DMS114 treated with DMSO at 0.1 percent for 48 hours (cell line): Measurements from ENCODE around the gene KRTAP4-9.
"Not testable (repeated sequence)": the region's sequence is repeated elsewhere in the genome, so short reads cannot be mapped to it uniquely, and the experiment has no call there.

Source experiments
- DNase-seq: peaks from one replicate; lab custom pipeline; 2025; ENCODE audit not compliant: unreplicated experiment; lab: John Stamatoyannopoulos, UW

KRTAP4-9 gene

GRCh38 chr17:41126412-41126811, 21.2 kb downstream of the KRTAP4-9 start:
- no peak for DNase-seq

- DNase-seq: no peak
Observed at GRCh38 chr17:41127371-41127770, 22.2 kb downstream of the KRTAP4-9 start.

GRCh38 chr17:41131979-41132378, 26.8 kb downstream of the KRTAP4-9 start:
- DNase-seq: no peak

GRCh38 chr17:41133880-41134735, 28.9 kb downstream of the KRTAP4-9 start:
- DNase-seq: no peak

GRCh38 chr17:41139865-41140264, 34.7 kb downstream of the KRTAP4-9 start:
- not testable (repeated sequence) for DNase-seq

GRCh38 chr17:41140360-41141131, 35.4 kb downstream of the KRTAP4-9 start, which contains the start of gene KRTAP4-6:
Gene KRTAP4-6 (minus strand): TSS chr17:41140544. CDS start chr17:41140487, 57 bp downstream.
- DNase-seq: no peak

GRCh38 chr17:41141361-41141760, 36.2 kb downstream of the KRTAP4-9 start:
- no peak for DNase-seq

GRCh38 chr17:41144846-41145245, 39.7 kb downstream of the KRTAP4-9 start:
- no peak for DNase-seq

GRCh38 chr17:41145261-41145660, 40.1 kb downstream of the KRTAP4-9 start:
- no peak for DNase-seq

- no peak for DNase-seq
Observed at GRCh38 chr17:41147531-41148204, 42.5 kb downstream of the KRTAP4-9 start.

GRCh38 chr17:41148971-41149651, 43.9 kb downstream of the KRTAP4-9 start:
- DNase-seq: not testable (repeated sequence)

GRCh38 chr17:41149652-41149985, 44.4 kb downstream of the KRTAP4-9 start, which contains the start of gene KRTAP4-5:
Gene KRTAP4-5 (minus strand): TSS chr17:41149825. CDS start chr17:41149767, 58 bp downstream.
- no peak for DNase-seq

GRCh38 chr17:41150026-41150425, 44.8 kb downstream of the KRTAP4-9 start:
- no peak for DNase-seq

- DNase-seq: no peak
Observed at GRCh38 chr17:41151525-41151924, 46.3 kb downstream of the KRTAP4-9 start.

GRCh38 chr17:41153856-41154255, 48.7 kb downstream of the KRTAP4-9 start:
- no peak for DNase-seq
